Common myeloid progenitor, CD34-positive (primary cell): ENCODE measurements around the gene RPTOR.

Experiments
- CTCF ChIA-PET: fragments of 350-600 bp; sonication (Branson Sonifier 250); formaldehyde crosslinking; loops from one replicate; lab custom pipeline; 2021; ENCODE audit warnings: antibody characterized with exemption; lab: Charles Lee
- POLR2A ChIA-PET: fragments of 350-600 bp; sonication (Branson Sonifier 250); formaldehyde crosslinking; loops from one replicate; lab custom pipeline; 2021; ENCODE audit warnings: antibody characterized with exemption; lab: Charles Lee
- DNase-seq, 3 donors: peaks; one replicate each; pipeline versions ENCODE4 v3.0.0 to v3.0.0-alpha.2; 2013
- H3K27ac ChIP-seq, 2 experiments: 1 replicate in 1 of 2; 2 replicates in 1 of 2; pipeline ENCODE4 v1.7.0; 2013; ENCODE audit warnings: inconsistent platforms in 2 of 2, low read length in 2 of 2, mild to moderate bottlenecking in 2 of 2, low read depth in 1 of 2, moderate library complexity in 1 of 2; ENCODE audit not compliant: severe bottlenecking in 2 of 2, insufficient read depth in 1 of 2, poor library complexity in 1 of 2
- H3K27me3 ChIP-seq, 5 experiments: replicated peaks in 2 of 5; 1 replicate in 3 of 5; 2 replicates in 2 of 5; pipeline versions ENCODE4 v1.6.1 to v1.7.0; 2013; ENCODE audit warnings: low read length in 4 of 5, mild to moderate bottlenecking in 2 of 5, moderate library complexity in 2 of 5, inconsistent platforms in 1 of 5; ENCODE audit not compliant: insufficient read depth in 5 of 5, control insufficient read depth in 4 of 5
- H3K36me3 ChIP-seq, 4 experiments: 1 replicate in 2 of 4; 2 replicates in 2 of 4; pipeline versions ENCODE4 v1.6.1 to v1.7.0; 2013; ENCODE audit warnings: low read length in 3 of 4, control low read depth in 1 of 4, mild to moderate bottlenecking in 1 of 4; ENCODE audit not compliant: control insufficient read depth in 4 of 4, insufficient read depth in 4 of 4
- H3K4me1 ChIP-seq, 4 experiments: 1 replicate in 3 of 4; 2 replicates in 1 of 4; pipeline versions ENCODE4 v1.6.1 to v1.7.1; 2013; ENCODE audit warnings: low read length in 3 of 4, mild to moderate bottlenecking in 3 of 4, control low read depth in 1 of 4, inconsistent platforms in 1 of 4, moderate library complexity in 1 of 4; ENCODE audit not compliant: control insufficient read depth in 4 of 4, insufficient read depth in 4 of 4; ENCODE audit errors: control extremely low read depth in 1 of 4
- H3K4me3 ChIP-seq, 7 experiments: 1 replicate in 4 of 7; 2 replicates in 3 of 7; pipeline versions ENCODE4 v1.5.1 to v1.7.0; 2013; ENCODE audit warnings: mild to moderate bottlenecking in 7 of 7, low read length in 6 of 7, moderate library complexity in 6 of 7, inconsistent platforms in 2 of 7, low read depth in 2 of 7, control low read depth in 1 of 7; ENCODE audit not compliant: insufficient read depth in 4 of 7, control insufficient read depth in 1 of 7; ENCODE audit errors: extremely low read depth in 1 of 7
- H3K9me3 ChIP-seq, 5 experiments: 1 replicate in 4 of 5; 2 replicates in 1 of 5; pipeline versions ENCODE4 v1.6.1 to v1.7.1; 2013; ENCODE audit warnings: low read length in 4 of 5, mild to moderate bottlenecking in 2 of 5, inconsistent platforms in 1 of 5, low read depth in 1 of 5, moderate library complexity in 1 of 5; ENCODE audit not compliant: control insufficient read depth in 4 of 5, insufficient read depth in 2 of 5; ENCODE audit errors: control extremely low read depth in 1 of 5
- WGBS: methylation state at CpG from one replicate; pipeline ENCODE4 v1.1.5; 2013; ENCODE audit not compliant: insufficient coverage; 5-methylcytosine and 5-hydroxymethylcytosine counted together

Gene RPTOR

GRCh38 chr17:80925688-80926335, 381.2 kb downstream of the RPTOR start:
- CTCF ChIA-PET, result no interaction called here
- Histone ChIP-seq H3K4me3 (no peak overlapping the region), H3K27me3 (no peaks in the 10 kb centered on the region), H3K4me1 (no peaks in the 10 kb centered on the region), H3K27ac (no peak overlapping the region), H3K9me3 (no peaks in the 10 kb centered on the region), H3K36me3 (peaks cover 13 to 69% (median 41%) of the 10 kb centered on the region in 4 experiments)
- POLR2A ChIA-PET, result no interaction called here
- no peak for DNase-seq
- 96% methylated on average over 17 of the region's 18 CpGs for WGBS

- 90% methylated on average over 15 of the region's 15 CpGs for WGBS
- peaks cover 13 to 66% (median 44%) of the 10 kb centered on the region in 4 experiments for H3K36me3 ChIP-seq
- no peaks in the 10 kb centered on the region for H3K4me1 ChIP-seq
- ChIA-PET POLR2A (no interaction called here), CTCF (no interaction called here)
- H3K4me3 ChIP-seq, result no peak overlapping the region
- no peaks in the 10 kb centered on the region for H3K9me3 ChIP-seq
- H3K27ac ChIP-seq, result no peak overlapping the region
- no peak for DNase-seq
- no peaks in the 10 kb centered on the region for H3K27me3 ChIP-seq
These were observed 382.1 kb downstream of the RPTOR start for GRCh38 chr17:80926591-80927250.

GRCh38 chr17:80927791-80928216, 383.2 kb downstream of the RPTOR start:
- ChIA-PET POLR2A (no interaction called here), CTCF (no interaction called here)
- no peaks in the 10 kb centered on the region for H3K9me3 ChIP-seq
- DNase-seq, result no peak
- H3K36me3 ChIP-seq, result peaks cover 13 to 64% (median 37%) of the 10 kb centered on the region in 4 experiments
- no peaks in the 10 kb centered on the region for H3K27me3 ChIP-seq
- WGBS, result 82% methylated on average over 8 of the region's 11 CpGs
- H3K4me3 ChIP-seq, result no peak overlapping the region
- H3K27ac ChIP-seq, result no peak overlapping the region
- H3K4me1 ChIP-seq, result no peaks in the 10 kb centered on the region

- Histone ChIP-seq H3K27ac (no peak overlapping the region), H3K27me3 (no peaks in the 10 kb centered on the region), H3K4me1 (no peaks in the 10 kb centered on the region), H3K4me3 (no peak overlapping the region), H3K9me3 (no peaks in the 10 kb centered on the region), H3K36me3 (peaks cover 13 to 48% (median 28%) of the 10 kb centered on the region in 4 experiments)
- CTCF ChIA-PET, result interaction anchor here (0.6 to 2.0 kb wide), 3 partner anchors 20 to 505 kb away, joined by 3 to 6 read pairs (median 6); no protein-coding TSS in a partner anchor
- DNase-seq, result no peak
- POLR2A ChIA-PET, result no interaction called here
- 96% methylated on average over 13 of the region's 13 CpGs for WGBS
These were observed 384.8 kb downstream of the RPTOR start for GRCh38 chr17:80929449-80929848.

- Histone ChIP-seq H3K4me1 (no peaks in the 10 kb centered on the region), H3K27ac (no peak overlapping the region), H3K4me3 (no peak overlapping the region), H3K27me3 (no peaks in the 10 kb centered on the region), H3K9me3 (no peaks in the 10 kb centered on the region), H3K36me3 (peaks cover 9 to 36% (median 19%) of the 10 kb centered on the region in 4 experiments)
- DNase-seq, result no peak
- ChIA-PET CTCF (interaction anchor here (0.6 to 2.0 kb wide), 5 partner anchors 7 to 506 kb away, joined by 3 to 6 read pairs (median 3); no protein-coding TSS in a partner anchor), POLR2A (interaction anchor here (0.6 kb wide), 1 partner anchor 15 kb away, joined by 3 read pairs; no protein-coding TSS in a partner anchor)
- 93% methylated on average over 13 of the region's 16 CpGs for WGBS
These were observed 386.0 kb downstream of the RPTOR start for GRCh38 chr17:80930335-80931279.

- POLR2A ChIA-PET, result no interaction called here
- no peak for DNase-seq
These were observed 387.0 kb downstream of the RPTOR start for GRCh38 chr17:80931421-80932265.

More at GRCh38 chr17:80931421-80932265, 387.0 kb downstream of the RPTOR start:
- Histone ChIP-seq H3K9me3 (no peaks in the 10 kb centered on the region), H3K4me3 (no peak overlapping the region), H3K27ac (no peak overlapping the region), H3K36me3 (peaks cover 2 to 26% (median 15%) of the 10 kb centered on the region in 4 experiments), H3K4me1 (no peaks in the 10 kb centered on the region), H3K27me3 (no peaks in the 10 kb centered on the region)
- CTCF ChIA-PET, result interaction anchor here (1.2 kb wide), 1 partner anchor 37 kb away, joined by 3 read pairs; no protein-coding TSS in a partner anchor
- WGBS, result 97% methylated on average over 10 of the region's 13 CpGs
